HK-2 (cell line): ENCODE data around the gene CD109.

Source experiments
- DNase-seq: peaks from one replicate; pipeline ENCODE4 v3.0.0-alpha.2; 2018; ENCODE audit not compliant: unreplicated experiment

CD109 gene

GRCh38 chr6:73727114-73727513 is 31.1 kb downstream of the CD109 start:
- no peak for DNase-seq

GRCh38 chr6:73728548-73729205 is 32.7 kb downstream of the CD109 start:
- no peak for DNase-seq

DNA sequence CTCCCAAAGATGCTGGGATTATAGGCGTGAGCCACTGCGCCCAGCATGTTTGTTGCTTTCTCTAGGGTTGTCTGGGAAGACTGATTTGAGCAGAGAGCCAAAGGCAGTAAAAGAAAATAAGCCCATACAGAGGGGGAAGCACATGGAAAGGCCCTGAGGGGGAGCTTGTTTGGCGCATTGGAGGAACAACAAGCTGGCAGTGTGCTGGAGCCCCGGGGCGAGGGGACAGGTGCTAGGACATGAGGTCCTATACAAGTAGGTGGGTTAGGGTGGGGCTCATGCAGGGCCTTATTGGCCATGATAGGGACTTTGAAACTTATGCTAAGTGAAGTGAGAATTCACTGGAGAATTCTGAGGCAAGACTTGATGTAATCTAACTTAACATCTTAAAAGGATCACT is 35.3 kb downstream of the CD109 start:
- no peak for DNase-seq

DNA sequence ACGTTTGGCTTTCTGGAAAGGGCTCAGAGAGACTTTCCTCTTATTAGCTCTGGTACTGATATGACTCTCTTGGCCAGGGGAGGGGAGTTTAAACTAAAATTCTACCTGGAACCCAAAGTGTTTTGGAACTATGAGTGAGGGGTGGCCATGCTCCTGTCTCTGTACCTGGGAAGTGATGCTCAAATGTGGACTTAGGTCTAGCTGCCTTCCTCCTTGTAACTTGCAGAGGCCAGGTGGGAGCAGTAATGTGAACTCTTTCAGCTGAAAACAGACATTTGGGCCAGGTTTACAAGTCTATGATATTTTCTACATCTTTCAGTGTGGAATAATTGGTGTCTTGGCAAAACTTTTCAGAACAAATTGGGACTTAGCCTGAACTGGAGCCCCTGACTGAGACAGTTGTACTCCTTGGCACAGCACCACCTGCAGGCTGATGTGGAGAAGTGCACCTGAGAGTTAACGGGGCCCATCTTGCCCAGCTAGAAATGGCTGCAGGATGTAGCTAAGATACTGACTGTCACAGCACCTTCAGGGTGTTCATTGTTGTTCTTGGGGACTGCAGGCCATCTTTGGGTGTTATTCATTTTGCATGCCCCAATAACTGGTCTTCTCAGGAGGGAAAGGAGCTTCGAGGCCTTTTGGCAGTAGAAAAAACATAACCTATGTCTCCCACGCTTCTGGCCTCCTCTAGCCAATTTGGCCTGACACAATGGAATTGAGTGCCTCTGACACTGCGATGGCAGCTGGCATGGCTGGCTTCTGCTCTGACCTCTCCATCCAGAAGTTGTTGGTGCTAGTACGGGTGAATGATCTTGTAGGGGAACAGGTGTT is 37.1 kb downstream of the CD109 start:
- DNase-seq, result peak; percentile 67

DNA sequence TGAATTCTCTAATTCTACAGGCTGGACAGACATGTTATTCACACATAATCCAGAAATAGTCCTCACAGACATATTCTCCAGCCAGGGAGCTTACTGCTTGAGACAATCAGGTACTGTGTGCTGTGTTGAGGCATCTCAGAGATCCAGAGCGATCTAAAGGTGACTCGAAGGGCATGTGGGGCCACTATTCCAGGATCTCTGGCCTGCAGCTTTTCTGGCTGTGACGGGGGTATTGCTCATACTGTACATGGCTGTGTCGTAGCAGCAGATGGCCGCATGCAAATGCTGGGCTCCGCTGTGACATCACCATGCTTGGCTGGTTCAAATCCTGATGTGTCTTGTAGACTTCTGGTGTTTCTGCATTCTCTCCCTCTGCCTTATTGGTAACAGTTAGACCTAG is 37.8 kb downstream of the CD109 start:
- no peak for DNase-seq

DNA sequence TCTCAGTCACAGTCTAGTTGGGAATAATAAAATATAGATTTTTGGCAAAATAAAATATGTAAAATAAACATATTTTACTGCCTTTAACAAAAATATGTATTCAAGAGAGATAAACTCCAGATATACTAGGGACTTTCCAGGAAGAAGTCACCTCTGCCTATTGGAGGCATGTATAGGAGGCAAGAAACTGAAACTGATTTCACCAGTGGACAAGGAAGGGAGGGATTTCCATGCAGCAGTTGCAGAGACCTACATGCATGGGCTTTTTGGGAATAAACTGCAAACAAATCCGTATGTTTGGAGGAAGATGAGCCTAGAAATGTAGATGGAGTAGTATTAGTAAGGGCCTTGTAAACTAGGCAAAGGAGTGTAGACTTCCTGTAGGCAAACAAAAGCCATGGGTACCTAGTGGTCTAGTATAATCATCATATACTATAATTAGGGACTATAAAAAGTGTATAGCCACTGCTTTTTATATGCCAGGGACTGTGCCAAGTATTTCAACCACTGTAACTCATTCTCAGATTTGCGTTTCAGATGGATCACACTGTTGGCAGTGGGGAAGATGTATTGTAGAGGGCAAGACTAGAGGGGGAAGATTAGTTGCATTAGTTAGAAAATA is 38.9 kb downstream of the CD109 start:
- no peak for DNase-seq

DNA sequence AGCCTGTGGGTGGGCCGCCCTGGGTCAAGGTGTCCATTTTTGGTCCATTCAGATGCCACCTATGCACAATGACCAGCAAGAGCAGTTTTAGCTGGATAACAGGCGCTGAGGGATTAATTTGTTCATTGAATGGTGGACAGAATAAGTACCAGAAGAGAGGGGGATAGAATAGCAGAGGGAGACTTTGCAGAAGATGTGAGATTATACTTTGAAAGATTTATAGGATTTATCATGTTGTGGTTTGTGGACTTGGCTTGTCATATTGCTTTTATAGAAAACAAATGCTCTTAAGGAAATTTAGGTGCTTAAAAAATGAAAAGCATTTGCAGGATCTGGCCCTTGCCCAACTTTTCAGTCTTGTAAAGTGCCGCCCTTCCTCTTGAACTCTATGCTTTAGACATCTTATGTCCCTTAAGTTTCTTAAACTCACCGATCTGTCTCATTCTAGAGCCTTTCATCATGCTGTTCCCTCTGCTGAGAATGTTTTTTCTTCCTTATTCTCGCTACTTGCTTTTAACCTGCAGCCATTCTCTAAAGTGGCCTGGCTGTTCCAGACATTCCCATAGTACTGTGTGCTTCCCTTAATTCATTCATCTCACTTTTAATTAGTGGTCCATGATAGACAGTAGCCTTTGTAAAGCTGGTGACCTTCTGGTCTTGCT is 42.5 kb downstream of the CD109 start:
- no peak for DNase-seq

DNA sequence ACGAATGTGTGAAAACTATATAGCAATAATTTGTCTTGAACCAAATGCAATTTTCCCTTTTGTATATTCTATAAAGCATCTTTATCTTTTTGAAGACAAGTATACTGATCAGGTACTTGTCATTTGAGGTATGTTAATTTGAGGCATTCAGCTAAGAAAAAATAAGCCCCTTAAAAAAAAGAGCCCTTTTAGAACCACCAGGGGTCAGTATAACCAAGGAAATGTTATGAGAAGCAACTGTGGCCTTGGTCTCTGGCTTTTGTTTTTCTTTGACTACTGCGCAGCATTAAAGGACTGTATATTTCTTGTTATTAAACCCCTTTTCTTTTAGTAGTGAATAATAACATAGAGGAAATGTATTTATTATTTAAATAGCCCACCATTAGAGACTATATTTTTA is 43.1 kb downstream of the CD109 start:
- DNase-seq, result no peak

DNA sequence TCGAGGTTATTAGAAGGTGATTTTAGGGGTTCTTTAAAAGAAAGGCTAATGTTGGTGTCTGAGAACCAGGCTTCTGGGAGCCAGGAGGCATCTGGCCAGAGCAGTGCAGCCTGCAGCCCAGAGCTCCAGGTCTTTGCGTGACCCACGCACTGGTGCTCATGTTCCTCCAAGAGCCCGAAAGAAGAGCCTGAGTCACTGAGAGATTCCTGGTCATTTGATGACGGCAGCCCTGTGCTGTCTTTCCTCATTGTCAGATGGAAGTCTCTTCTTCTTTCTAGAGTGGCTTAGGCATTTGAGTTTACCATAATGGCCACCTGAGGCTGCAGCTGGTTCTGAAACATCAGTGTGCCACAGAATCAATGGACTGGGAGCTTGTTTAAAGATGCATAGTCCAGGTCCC is 46.4 kb downstream of the CD109 start:
- DNase-seq, result no peak

DNA sequence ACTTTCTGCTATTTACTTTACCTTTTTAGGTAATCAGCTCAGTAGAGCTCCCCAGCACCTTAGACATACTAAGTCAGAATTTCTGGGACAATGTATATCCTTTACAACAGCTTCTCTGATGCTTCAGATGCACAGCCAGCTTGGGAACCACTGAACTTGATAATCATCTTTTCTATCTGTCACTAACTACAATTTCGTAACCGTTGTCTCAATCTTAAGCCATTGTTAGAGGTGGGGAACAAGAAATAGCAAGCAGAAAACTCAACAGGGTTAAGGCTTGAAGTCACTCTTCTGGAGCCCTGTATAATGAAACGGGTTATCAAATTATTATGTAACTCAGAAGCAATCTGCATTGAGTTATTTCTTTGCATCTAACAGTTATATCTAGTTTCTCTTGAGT is 47.1 kb downstream of the CD109 start:
- no peak for DNase-seq

DNA sequence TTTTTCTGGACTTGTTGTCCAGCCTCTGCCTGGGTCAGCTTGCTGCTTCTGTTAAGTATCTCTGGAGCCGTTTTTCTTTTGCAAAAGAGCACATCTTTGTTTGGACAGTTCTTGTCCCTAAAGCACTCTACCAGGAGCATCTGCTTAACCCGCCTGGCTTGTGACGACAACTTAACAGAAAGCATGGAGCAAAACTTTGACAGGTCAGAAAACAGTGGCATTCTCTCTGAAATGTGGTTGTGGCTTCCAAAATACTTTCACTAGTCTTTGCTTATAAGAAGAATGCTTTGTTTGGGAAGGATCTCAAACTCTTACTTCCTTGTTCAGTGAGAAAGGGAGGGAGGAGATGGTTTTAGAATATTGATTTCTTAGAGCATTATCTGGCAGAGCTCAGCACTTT is 47.6 kb downstream of the CD109 start:
- no peak for DNase-seq

GRCh38 chr6:73746787-73747186 is 50.8 kb downstream of the CD109 start:
- no peak for DNase-seq

- DNase-seq, result no peak
Measured at GRCh38 chr6:73747289-73747688, 51.3 kb downstream of the CD109 start.

DNA sequence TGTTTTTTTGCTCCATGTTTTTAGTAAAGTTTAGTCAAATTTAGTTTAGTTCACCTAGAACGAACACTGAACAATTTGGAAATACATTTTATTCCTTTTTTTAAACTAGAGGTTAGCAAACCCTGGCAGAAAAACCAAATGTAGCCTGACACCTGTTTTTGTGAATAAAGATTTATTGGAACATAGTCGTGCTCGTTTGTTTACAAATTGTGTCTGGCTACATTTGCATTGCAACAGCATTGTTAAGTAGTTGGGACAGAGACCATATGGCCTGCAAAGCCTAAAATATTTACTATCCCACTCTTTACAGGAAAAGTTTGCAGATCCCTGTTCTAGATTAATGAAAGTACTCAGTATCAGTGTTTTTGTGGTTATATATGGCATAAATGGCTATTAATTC is 56.9 kb downstream of the CD109 start:
- DNase-seq, result no peak

DNA sequence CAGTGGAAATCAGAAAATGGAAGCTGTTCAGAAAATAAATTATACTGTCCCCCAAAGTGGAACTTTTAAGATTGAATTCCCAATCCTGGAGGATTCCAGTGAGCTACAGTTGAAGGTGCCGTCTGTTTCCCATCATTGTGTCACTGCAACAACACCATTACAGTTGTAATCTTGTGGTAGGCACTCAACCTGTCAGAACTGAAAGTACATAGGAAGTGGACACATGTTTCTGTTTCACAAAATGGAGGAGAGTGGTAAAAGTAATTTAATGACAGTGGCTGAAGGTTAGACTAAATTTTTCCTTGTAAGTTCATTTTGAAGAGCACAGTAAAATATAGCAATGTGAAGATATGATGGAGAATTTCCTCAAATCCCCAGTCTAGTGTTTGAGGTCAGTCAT is 70.0 kb downstream of the CD109 start:
- no peak for DNase-seq

DNA sequence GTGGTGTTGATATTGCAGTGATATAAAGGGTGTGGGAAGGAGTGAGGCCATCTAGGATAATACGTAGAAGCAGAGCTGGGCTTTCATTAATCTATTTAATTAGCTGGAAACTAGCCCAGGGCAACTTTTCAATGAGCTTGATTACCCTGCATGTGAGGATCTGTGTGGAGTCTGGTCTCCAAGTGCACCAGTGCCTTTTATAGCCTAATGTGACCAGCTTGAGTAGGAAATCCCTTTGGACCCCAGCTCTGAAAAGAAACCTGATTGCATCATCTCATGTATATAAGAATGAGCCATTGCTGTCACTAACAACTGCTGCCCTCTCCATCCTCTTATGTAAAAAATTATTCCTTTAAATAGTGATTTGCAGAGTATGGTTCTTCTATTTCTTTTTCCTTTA is 72.6 kb downstream of the CD109 start:
- no peak for DNase-seq

DNA sequence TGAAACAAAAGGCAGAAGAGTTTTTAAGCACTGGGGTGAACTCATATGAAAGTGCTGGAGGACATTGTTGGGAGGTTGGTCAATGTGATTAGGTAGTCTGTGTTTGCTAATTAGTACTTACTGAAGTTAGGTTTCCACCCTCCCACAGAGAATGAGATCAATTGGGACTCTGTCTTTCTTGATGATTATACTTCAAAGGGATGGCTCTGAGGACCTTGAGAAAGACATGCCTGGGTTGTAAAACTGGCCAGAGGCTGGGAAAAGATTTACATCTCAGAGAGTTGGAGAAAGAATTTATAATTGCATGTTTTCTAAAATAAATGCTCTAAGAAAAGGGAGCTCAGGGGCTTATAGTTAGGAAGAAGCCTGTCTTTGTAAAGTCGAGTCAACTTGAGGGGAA is 74.0 kb downstream of the CD109 start:
- DNase-seq, result no peak

DNA sequence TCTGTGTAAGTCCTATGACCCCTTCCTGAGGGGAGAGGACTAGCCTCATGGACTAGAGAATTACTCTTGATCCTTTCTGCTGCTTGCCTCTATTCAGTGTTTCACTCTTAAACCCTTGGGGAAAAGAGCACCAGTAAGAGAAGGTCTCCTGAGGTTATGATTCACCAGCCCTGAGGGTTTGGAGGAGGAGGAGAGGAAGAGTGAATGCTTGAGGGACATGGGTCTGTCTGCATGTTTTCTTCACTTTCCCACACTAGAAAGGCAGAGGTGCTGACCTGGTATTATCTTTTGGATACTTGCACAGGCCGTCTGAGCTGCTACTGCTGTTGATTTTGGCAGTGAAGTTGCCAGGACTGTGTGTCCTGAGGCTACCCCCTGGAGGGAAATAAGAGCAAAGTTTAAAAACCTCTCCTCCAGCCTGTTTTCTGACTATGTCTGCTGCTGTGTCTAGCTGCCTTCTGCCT is 78.3 kb downstream of the CD109 start:
- peak; percentile 10 for DNase-seq

GRCh38 chr6:73779943-73780342 is 83.9 kb downstream of the CD109 start:
- DNase-seq, result no peak

DNA sequence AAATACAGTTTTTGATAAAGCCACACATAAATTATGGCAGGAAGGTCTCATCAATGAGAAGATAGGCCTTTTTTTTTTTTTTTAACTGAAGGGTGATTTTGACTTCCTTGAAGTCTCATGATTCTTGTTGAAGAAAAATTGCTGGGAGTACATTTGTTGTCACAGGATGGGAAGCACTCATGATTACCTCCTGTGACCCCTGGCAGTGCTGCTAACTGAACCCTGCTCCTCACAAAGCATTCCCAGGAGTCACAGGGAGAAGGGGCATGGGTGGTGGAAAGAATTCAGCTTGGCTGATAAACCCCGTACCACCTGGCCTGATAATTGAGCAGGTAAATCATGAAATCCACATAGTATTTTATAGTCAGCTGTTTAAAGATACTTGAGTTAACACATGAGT is 86.9 kb downstream of the CD109 start:
- DNase-seq, result no peak

- no peak for DNase-seq
Measured at GRCh38 chr6:73784726-73785505, 88.9 kb downstream of the CD109 start.

- no peak for DNase-seq
Measured at GRCh38 chr6:73790574-73790973, 94.6 kb downstream of the CD109 start.
